GM12872 (cell line): ENCODE data around the gene PTTG1IP.

Experiments
- TF ChIP-seq, protein P1 (sequence below): IDR thresholded peaks from 3 replicates; pipeline ENCODE4 v1.5.1; 2011; ENCODE audit warnings: low read depth, mild to moderate bottlenecking, low read length, moderate library complexity; ENCODE audit not compliant: insufficient read depth

The PTTG1IP gene, protein sequence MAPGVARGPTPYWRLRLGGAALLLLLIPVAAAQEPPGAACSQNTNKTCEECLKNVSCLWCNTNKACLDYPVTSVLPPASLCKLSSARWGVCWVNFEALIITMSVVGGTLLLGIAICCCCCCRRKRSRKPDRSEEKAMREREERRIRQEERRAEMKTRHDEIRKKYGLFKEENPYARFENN

DNA sequence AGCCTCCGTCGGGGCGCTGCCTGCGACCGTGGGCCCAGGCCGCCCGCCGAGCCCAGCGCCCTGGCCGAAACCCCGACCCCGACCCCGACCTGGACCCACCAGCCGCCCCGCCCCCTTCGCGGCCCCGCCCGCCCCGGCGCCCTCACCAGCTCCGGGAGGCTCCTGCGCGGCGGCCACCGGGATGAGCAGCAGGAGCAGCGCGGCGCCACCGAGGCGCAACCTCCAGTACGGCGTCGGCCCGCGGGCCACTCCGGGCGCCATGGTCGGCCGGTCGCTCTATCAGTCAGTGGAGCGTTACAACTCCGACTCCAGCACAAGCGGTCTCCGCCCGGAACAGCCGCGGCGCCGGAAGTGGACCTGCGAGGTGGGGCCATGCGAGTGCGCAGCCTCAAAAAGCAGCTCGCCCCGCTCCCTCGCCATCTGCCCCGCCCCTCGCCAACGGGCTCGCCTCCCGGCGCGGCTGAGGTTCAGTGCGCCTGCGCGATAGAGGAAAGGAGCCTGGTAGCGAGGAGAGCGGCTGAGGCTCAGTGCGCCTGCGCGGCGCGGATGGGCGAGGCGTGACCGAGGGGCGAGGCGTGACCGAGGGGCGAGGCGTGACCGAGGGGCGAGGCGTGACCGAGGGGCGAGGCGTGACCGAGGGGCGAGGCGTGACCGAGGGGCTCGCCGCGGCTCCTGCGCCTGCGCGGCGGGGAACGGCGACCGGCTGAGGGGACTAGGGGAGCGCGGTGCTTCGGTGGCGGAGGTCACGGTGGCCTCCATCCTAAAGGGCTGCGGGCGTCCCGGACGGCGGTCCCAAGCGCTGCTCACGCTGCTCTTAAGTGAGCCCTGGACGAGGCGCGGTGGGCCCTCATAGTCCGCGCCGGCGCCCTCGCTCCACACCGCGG is at the start of gene PTTG1IP:
TSS of gene PTTG1IP (minus strand) at position 335 of the 884 bp plus-strand sequence. CDS start at position 261, 74 bp downstream.
- TF ChIP-seq, protein P1, sequence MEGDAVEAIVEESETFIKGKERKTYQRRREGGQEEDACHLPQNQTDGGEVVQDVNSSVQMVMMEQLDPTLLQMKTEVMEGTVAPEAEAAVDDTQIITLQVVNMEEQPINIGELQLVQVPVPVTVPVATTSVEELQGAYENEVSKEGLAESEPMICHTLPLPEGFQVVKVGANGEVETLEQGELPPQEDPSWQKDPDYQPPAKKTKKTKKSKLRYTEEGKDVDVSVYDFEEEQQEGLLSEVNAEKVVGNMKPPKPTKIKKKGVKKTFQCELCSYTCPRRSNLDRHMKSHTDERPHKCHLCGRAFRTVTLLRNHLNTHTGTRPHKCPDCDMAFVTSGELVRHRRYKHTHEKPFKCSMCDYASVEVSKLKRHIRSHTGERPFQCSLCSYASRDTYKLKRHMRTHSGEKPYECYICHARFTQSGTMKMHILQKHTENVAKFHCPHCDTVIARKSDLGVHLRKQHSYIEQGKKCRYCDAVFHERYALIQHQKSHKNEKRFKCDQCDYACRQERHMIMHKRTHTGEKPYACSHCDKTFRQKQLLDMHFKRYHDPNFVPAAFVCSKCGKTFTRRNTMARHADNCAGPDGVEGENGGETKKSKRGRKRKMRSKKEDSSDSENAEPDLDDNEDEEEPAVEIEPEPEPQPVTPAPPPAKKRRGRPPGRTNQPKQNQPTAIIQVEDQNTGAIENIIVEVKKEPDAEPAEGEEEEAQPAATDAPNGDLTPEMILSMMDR: no peak

DNA sequence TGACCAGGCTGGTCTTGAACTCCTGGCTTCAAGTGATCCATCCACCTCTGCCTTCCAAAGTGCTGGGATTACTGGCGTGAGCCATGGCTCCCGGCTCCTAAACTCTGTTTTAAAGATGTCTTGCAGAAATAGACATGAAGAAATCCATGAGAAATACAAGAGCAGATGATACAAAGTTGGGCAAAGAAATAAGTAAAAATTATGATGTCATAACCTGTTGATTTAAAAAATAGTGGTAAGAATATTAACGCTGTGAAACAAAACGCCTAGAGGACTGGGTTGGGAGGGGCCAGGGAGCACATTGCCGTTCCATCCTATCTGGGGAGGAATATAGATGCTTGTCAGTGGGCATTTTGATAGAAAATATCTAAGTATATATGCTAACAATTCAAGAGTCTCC is 48.4 kb upstream of the PTTG1IP start:
- TF ChIP-seq, protein P1: no peak

DNA sequence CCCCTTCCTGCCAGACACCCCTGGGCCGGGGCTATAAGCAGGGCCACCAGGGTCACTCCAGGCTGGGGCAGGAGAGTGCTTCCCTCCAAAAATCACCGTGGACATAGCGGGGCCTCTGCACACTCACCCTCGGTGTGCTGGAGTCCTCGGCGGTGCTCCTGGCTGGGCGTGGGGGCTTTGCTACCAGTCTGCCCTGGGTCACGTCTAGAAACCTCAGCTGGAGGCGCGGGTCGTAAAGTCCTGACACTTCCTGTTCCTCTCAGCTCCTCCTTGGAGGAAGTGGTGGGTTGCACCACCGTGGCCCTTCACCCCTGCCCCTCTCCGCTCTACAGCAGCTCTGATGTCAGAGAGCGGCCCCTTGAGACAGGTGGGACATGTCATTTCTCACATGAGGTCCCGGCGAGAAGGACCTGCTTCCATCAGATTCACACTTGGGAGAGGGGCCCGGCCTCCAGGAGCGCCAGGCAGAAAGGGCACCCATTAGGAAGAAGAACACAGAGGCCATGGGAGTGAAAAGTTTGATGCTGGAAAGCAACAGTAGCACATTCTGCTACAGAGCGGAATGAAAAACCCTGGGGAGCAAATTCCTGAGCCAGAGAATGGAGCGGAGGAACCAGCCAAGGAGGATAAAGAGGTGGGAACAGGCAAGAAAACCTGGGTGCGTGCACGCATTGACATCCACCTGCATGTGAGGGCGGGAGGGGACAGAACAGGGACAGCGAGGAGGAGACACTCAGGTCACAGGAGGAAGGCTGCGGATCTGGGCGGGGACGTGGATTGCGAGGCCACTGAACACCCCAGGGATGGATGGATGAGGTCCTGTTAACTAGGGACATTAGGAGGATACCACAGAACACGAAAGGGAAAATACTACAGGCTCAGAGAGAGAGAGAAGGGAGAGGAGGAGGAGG is 47.5 kb upstream of the PTTG1IP start, which contains the start of gene ITGB2:
TSS of gene ITGB2 (minus strand) at position 206 of the 911 bp plus-strand sequence. CDS start 10,117 bp downstream, outside the sequence.
- TF ChIP-seq, protein P1: no peak

DNA sequence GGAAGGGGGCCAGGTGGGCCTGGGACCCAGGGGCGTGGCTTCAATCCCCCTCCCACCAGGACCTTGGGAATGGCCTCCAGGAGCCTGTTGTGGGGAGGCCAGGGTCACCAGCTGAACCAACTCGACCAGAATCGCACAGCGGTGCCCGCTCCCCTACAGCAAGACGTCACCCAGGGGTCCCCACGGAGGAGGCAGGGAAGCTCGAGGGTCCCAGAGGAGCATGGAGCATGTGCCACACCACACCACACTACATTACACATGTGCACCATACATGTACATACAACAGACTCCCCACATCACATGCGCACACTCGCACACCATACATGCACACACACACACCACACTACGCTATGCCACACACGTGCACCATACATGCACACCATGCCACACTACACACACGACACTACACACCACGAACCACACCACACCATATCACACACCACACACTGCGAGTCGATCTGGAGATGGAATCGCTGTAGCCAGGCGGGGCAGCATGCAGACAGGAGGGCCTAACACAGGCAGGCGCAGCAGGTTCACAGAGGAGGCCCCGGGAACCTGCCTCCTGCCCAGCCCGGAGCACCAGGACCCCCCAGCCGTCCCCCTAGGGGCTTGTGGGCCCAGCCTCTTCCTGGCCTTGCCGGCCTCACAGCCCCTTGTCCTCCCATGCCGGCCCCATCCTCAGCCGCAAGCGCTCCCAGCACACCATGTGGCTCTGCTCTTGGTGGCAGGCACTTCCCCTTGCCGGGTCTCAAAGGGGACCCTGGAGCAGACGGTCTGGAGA is 46.6 kb upstream of the PTTG1IP start:
- TF ChIP-seq, protein P1: no peak

DNA sequence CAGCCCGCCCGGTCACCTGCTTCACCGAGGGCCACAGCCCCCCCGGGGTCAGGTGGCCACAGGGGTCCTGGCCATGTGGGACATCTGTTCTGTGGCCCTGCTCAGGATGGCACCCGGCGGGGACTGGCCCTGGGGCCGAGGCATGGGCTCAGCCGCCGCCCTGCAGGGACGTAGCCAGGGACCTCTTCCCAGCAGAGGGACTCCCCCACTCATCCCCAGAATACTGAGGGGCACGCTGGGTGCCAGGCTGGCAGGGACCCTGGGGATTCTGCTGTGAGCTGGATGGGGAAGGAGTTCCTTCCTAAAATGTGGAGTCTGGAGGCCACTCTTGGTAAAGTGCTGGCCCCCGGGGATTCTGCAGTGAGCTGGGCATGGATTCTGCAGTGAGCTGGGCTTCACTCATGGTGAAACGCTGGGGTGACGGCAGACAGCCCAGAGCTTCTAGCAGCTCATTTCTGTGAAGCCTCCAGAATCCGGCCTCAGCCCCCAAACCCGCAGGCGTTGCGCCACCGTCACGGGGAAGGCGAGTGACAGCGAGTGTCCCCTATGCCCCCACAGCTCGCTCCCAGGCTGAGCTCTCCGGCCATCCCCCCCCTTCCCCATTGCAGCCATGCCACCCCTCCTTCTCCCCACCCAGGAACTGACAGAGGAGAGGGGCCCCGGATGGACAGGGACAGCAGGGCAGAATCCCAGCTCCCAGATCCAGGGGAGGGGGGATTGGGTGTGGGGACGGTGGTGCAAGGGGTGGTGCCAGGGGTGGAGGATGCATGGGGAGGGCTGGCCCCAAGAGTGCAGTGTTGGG is 45.8 kb upstream of the PTTG1IP start:
- TF ChIP-seq, protein P1: no peak

DNA sequence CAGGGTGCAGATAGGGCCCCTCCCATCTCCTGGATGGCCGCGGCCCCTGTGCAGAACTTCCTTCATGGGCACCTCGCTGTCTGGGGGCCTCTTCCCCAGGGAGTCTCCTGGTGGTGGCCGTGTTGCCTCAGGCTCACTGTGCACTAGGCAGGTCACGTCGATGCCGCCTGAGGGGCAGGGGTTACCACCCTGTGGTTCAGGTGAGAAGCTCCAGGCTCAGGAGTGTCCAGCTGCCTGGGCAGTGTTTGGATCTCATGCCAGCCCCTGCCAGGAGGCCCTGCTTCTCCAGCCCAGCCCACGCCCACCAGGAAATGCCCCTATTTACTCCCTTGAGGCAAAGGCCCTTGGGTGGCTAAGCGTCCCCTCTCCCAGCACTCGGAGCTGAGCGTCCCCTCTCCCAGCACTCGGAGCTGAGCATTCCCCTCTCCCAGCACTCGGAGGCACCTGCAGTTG is 45.1 kb upstream of the PTTG1IP start:
- TF ChIP-seq, protein P1: no peak
